OCI-M1 (cell line): ENCODE data around the gene WIPF3.
"Not testable (repeated sequence)": the region's sequence is repeated elsewhere in the genome, so short reads cannot be mapped to it uniquely, and the experiment has no call there.

ENCODE experiments used
- DNase-seq: peaks from one replicate; lab custom pipeline; 2025; lab: John Stamatoyannopoulos, UW

Gene WIPF3

DNA sequence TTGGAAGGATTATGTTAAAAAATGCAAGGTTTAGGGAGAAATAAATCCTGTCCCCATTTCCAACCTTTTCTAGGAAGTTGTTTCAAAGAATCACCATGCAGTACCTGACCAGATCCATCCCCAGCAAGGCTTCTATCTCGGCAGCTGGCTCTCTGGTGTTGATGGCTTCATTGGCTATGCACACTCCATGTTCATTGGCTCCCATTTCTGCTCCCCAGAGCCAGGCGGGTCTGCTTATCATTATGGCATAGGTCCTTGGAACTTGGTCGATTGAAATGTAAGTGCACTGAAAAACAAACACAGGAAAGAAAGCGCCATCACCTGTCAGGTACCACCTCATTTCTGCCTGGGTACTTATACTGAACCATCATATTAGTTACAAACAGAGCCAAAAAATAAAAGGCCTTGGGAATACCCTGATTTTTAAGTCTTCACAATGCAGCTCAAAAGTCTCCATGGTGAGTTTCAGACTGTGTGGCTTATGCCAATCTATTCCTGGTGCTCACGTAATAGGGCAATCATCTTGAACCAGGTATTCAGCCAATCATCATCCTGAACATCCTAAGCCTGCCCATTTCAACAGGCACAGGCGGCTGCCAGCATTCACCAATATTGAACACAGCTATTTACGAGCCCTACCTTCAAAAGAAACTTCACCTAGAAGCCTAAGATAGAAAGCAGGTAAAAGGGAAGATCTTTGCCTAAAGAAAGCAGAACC, 148.9 kb downstream of the WIPF3 start:
- no peak for DNase-seq

DNA sequence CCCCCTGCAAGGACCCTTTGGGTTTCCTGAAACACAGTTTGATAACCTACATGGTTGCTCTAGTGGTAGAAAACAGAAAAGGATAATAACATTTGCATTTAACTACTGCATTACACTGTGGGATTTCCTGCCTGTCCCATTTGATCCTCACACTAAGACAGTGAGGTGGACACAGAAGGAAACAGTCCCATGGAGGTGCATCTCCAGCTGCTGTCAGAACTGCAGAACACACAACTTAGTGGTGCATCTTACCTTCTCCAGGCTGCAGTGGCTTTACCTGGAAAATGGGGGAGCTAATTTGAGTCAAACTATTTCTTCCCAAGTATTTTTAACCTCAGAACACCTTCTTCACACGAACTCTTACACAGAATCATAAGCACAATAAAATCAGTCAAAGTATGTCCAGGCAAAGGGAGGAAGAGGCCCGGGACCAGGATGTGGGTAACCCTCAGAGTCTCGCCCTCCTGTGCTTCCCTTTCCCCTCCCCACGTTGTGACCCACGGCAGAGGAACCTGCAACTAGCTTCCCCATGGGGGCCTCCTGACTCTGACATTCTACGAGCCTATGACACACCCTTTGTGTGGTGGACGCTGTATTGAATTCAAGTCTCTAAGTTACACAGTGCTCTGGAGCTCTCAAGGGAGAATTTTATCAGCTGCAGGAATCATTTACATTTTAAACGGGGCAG, 149.6 kb downstream of the WIPF3 start:
- peak; percentile 10 for DNase-seq

DNA sequence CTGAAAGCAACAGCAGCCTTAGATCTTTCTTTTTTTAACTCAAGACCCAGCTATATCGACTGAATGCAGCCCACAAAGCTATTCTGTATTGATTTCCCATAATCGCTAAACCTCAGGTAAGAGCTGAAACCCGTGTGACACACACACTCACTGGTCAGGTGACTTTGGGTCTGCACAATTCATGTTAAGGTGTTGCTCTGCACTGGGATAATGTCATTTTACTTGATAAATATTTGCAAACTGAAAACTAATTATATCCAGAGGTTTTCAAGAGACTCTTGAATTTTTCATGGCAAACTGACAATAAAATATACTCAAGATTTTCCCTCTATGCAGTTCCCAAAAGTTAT, 150.2 kb downstream of the WIPF3 start:
- no peak for DNase-seq

DNA sequence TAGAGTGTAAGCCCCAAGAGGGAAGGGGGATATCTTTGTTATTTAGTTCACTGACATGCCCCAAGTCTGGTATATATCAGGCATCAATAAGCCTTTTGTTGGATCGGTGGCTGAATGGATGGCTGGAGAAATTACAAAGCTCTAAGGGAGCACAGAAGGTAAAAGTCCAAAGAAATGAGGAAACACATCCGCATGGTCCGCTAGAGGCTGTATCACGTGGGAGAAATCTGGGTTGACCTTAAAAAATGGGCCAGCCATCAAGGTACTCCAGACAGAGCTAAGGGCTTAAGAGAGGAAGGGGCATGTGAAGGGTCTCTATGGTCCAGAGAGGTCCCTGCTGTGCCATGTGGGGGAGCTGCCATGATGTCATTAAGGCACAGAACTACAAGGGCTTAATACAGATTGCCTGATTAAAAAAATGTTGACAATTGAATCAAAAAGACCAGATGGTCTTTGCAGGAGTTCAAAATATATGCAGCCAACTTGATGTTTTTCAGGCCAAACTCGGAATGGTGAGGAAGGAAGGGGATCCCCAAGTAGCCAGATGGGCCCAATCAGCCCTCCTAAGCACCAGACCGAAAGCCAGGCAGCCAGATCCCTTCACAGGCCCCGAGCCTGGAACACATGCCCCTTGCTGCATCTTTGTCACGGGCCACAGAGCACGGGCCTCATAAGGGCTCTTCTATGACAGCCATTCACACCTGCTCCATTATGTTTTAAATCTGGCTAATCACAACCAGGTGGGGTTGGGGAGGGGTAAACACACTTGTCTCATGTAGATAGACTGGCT, 151.4 kb downstream of the WIPF3 start:
- DNase-seq = no peak

DNA sequence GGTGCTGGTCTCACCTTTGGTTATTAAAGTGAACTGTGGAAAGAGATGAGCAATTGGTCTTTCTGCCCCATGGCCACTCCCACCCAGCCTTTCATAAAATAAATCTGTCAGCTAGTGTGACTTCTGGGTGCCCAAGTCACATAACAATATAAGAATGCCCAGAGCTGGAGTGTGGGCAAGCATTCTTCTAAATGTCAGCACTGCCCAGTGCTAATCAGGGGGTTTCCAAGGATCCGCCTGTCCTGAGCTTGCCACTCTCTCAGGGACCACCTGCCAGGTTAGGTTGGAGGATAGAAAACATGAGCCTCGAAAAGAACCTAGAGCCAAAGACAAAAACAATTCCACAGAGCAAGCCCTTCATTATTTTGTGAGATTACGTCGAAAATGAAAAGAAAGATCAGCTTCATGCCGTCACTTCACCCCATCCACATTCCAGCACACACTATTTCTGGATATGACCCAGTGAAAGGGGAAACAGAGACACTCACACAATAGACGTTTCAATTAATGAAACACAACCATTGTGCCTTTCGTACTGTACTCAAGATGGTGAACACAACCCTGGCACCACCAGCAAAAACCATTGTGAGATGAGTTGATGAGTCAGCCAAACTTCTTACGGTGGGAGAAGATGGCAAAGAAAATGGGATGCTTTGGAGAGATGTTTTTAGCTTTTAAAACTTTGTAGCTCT, 152.5 kb downstream of the WIPF3 start:
- DNase-seq = no peak

DNA sequence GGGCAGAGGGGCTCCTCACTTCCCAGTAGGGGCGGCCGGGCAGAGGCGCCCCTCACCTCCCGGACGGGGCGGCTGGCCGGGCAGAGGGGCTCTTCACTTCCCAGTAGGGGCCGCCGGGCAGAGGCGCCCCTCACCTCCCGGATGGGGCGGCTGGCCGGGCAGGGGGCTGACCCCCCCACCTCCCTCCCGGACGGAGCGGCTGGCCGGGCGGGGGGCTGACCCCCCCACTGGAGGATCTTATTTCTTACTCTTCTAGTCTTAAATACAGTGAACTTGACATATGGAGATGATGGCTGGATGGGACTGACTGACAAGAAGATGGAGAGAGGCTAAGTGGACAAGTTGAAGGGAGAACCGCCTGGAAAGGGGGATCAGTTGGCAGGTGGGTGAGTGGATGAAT, 155.3 kb downstream of the WIPF3 start:
- not testable (repeated sequence) for DNase-seq

DNA sequence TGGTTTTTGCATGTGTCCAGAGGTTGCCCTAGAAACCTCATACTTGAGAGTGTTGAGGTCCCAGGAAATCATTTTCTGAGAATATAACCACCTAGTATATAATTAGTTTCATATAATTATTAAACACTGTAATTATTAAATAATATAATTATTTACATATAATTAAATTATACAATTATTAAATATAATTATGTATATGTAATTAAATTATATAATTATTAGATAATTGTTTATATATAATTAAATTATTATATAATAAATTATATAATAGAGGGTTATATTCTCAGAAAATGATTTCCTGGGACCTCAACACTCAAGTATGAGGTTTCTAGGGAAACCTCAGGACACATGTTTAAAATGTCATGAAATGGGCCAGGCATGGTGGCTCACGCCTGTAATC, 155.7 kb downstream of the WIPF3 start:
- DNase-seq = no peak

DNA sequence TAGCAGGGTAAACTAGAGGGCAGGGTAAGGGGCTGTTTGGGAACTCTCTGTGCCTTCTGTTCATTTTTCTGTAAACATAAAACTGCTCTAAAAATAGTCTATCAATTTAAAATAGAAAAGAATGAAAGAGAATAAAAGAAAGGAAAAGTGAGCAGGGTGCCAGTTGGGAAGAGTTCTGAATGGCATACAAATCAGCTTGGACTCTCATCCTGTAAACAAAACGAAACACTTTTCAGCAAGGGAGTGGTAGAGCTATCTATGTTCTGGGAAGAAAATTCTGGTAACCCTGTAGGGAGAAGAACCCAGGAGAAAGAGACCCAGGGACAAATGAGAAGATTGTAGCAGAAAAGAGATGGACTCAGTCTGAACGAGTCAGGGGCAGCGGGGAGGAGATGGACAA, 158.7 kb downstream of the WIPF3 start:
- no peak for DNase-seq
